Karpas-422 (cell line): ENCODE results near the gene CILP. TPM values are rescaled to one million over a fixed set of nuclear protein-coding genes. Genes with fewer than 3 reads are reported as not detected.

Experiments
- DNase-seq: peaks from one replicate; pipeline ENCODE4 v3.0.0-alpha.2; 2015
- H2AFZ ChIP-seq: fragments of 200-600 bp; sonication (generic); 2 replicates; pipeline ENCODE4 v1.6.1; 2014; ENCODE audit warnings: antibody characterized with exemption, low read length, mixed read lengths
- H3K27ac ChIP-seq: fragments of 200-600 bp; sonication (generic); 2 replicates; pipeline ENCODE4 v1.5.1; 2014; ENCODE audit warnings: mild to moderate bottlenecking, low read length, moderate library complexity
- H3K27me3 ChIP-seq: fragments of 200-600 bp; sonication (generic); 2 replicates; pipeline ENCODE4 v1.6.1; 2014; ENCODE audit warnings: low read length, mixed read lengths
- H3K36me3 ChIP-seq: fragments of 200-600 bp; sonication (generic); 2 replicates; pipeline ENCODE4 v1.6.1; 2014; ENCODE audit warnings: low read length, mixed read lengths; ENCODE audit not compliant: insufficient read depth
- H3K4me1 ChIP-seq: fragments of 200-600 bp; sonication (generic); 2 replicates; pipeline ENCODE4 v1.6.1; 2014; ENCODE audit warnings: mild to moderate bottlenecking, low read length, mixed read lengths
- H3K4me2 ChIP-seq: fragments of 200-600 bp; sonication (generic); 2 replicates; pipeline ENCODE4 v1.6.1; 2014; ENCODE audit warnings: low read length, low read depth, mild to moderate bottlenecking; ENCODE audit not compliant: poor library complexity, severe bottlenecking
- H3K4me3 ChIP-seq: fragments of 200-600 bp; sonication (generic); 2 replicates; pipeline ENCODE4 v1.5.1; 2014; ENCODE audit warnings: mild to moderate bottlenecking, antibody characterized with exemption, low read length, mixed read lengths
- H3K79me2 ChIP-seq: fragments of 200-600 bp; sonication (generic); 2 replicates; pipeline ENCODE4 v1.6.1; 2014; ENCODE audit warnings: mild to moderate bottlenecking, low read length, mixed read lengths
- H3K9ac ChIP-seq: fragments of 200-600 bp; sonication (generic); 2 replicates; pipeline ENCODE4 v1.6.0; 2014; ENCODE audit warnings: low read length
- H3K9me2 ChIP-seq: fragments of 200-600 bp; sonication (generic), shearing (Covaris generic); replicated peaks from 2 replicates; pipeline ENCODE4 v1.6.0; 2014; ENCODE audit warnings: mild to moderate bottlenecking, low read length, moderate library complexity; ENCODE audit not compliant: insufficient read depth
- H3K9me3 ChIP-seq: fragments of 300-700, 200-600 bp; sonication (generic); 2 replicates; pipeline ENCODE4 v1.6.1; 2014; ENCODE audit warnings: low read length, mixed read lengths
- H4K20me1 ChIP-seq: fragments of 200-600 bp; sonication (generic); 2 replicates; pipeline ENCODE4 v1.6.1; 2014; ENCODE audit warnings: mild to moderate bottlenecking, antibody characterized with exemption, low read length, low read depth; ENCODE audit not compliant: insufficient read depth
- total RNA-seq: library from RNA; depleted of rRNA; stranded (reverse); fragments of >200 nt; shearing (Covaris generic); gene quantifications from 2 replicates; pipeline ENCODE4 v1.2.3, GENCODE V29; 2014; ENCODE audit warnings: low replicate concordance

Gene CILP
- total RNA-seq, 1 experiment from 2014 or later, result not detected

- H3K9me3 ChIP-seq, result no peaks in the 10 kb centered on the region
- no peak for DNase-seq
- H3K27me3 ChIP-seq, result no peaks in the 10 kb centered on the region
- H3K9me2 ChIP-seq, result no peaks in the 10 kb centered on the region
- H3K79me2 ChIP-seq, result no peaks in the 10 kb centered on the region
- no peak overlapping the region for H2AFZ ChIP-seq
- H4K20me1 ChIP-seq, result no peaks in the 10 kb centered on the region
- H3K36me3 ChIP-seq, result no peaks in the 10 kb centered on the region
- no peak overlapping the region for H3K4me3 ChIP-seq
- H3K27ac ChIP-seq, result no peak overlapping the region
- H3K4me1 ChIP-seq, result peaks cover 10% of the 10 kb centered on the region
- H3K9ac ChIP-seq, result no peak overlapping the region
- no peak overlapping the region for H3K4me2 ChIP-seq
Observed at GRCh38 chr15:65207280-65207840, 3.9 kb downstream of the CILP start.

GRCh38 chr15:65206750-65207149 is 4.5 kb downstream of the CILP start:
- H3K4me1 ChIP-seq, result peaks cover 4% of the 10 kb centered on the region
- no peak overlapping the region for H3K4me2 ChIP-seq
- H3K9me2 ChIP-seq, result no peaks in the 10 kb centered on the region
- no peak for DNase-seq
- no peak overlapping the region for H3K4me3 ChIP-seq
- H3K79me2 ChIP-seq, result no peaks in the 10 kb centered on the region
- no peaks in the 10 kb centered on the region for H3K27me3 ChIP-seq
- H2AFZ ChIP-seq, result no peak overlapping the region
- H3K27ac ChIP-seq, result no peak overlapping the region
- no peaks in the 10 kb centered on the region for H4K20me1 ChIP-seq
- H3K36me3 ChIP-seq, result no peaks in the 10 kb centered on the region
- no peak overlapping the region for H3K9ac ChIP-seq
- no peaks in the 10 kb centered on the region for H3K9me3 ChIP-seq

DNA sequence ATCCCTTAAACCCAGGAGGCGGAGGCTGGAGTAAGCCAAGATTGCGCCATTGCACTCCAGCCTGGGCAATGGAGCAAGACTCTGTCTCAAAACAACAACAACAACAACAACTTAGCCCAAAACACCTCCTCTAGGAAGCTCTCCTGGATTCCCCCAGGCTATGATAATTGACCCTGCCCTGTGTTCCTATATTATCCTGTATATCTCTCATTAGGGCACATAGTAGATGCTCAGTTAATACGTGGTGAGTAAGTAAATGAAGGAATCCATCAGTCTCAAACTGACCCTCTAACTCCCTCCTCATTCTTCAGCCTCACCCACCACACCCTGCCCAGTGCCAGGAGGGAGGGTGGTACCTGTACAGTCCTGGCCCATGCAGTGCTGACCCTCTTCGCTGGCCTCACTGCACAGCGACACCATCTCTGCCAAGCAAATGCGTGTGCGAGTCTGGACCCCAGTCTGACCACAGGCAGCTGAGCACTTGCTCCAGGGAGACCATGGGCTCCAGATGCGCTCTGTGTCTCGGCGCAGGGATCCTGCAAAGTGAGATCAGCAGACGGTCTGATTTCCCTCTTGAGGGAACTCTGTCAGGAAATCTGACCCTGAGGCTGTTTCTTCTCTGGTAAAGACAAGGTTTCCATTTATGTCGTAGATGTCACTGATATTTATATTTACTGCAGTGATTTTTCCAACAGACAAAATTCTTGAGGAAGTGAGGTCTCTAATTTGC is 6.2 kb downstream of the CILP start:
- no peak for DNase-seq
- Histone ChIP-seq H3K4me3 (no peak overlapping the region), H3K79me2 (no peaks in the 10 kb centered on the region), H3K4me2 (no peak overlapping the region), H3K36me3 (no peaks in the 10 kb centered on the region), H4K20me1 (no peaks in the 10 kb centered on the region), H3K27me3 (no peaks in the 10 kb centered on the region), H3K9me3 (no peaks in the 10 kb centered on the region), H3K9me2 (no peaks in the 10 kb centered on the region), H3K9ac (no peak overlapping the region), H2AFZ (no peak overlapping the region), H3K27ac (no peak overlapping the region), H3K4me1 (no peaks in the 10 kb centered on the region)

GRCh38 chr15:65204236-65204930 is 6.9 kb downstream of the CILP start:
- Histone ChIP-seq H4K20me1 (no peaks in the 10 kb centered on the region), H3K36me3 (no peaks in the 10 kb centered on the region), H3K4me1 (no peaks in the 10 kb centered on the region), H2AFZ (no peak overlapping the region), H3K27me3 (no peaks in the 10 kb centered on the region), H3K9me2 (no peaks in the 10 kb centered on the region), H3K79me2 (no peaks in the 10 kb centered on the region), H3K27ac (no peak overlapping the region), H3K9ac (no peak overlapping the region), H3K9me3 (no peaks in the 10 kb centered on the region), H3K4me2 (no peak overlapping the region), H3K4me3 (no peak overlapping the region)
- DNase-seq, result no peak

DNA sequence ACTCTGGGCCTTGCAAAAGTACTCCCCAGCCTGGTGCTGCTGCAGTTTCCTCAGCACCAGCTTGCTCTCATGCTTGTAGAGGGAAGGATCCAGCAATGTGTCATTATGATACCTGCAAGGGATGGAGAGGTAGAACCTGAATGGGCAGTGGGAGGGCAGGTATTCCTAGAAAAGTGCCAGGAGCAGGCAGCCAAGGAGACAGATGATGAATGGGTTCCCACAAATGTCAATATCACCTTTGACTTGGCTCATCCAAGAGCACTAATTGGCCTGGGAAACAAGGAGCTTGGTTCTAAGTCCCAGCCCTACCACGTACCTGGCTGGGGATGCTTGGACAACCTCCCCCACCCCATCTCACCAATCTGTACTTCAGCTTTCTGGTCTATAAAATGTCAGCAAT is 9.4 kb downstream of the CILP start:
- Histone ChIP-seq H3K36me3 (no peaks in the 10 kb centered on the region), H3K4me3 (no peak overlapping the region), H3K27ac (no peak overlapping the region), H4K20me1 (no peaks in the 10 kb centered on the region), H3K9ac (no peak overlapping the region), H3K79me2 (no peaks in the 10 kb centered on the region), H2AFZ (no peak overlapping the region), H3K9me3 (no peaks in the 10 kb centered on the region), H3K4me2 (no peak overlapping the region), H3K9me2 (no peaks in the 10 kb centered on the region), H3K27me3 (no peaks in the 10 kb centered on the region), H3K4me1 (peaks cover 1% of the 10 kb centered on the region)
- DNase-seq, result no peak

- no peaks in the 10 kb centered on the region for H3K9me3 ChIP-seq
- H3K27ac ChIP-seq, result no peak overlapping the region
- no peaks in the 10 kb centered on the region for H4K20me1 ChIP-seq
- H3K9ac ChIP-seq, result no peak overlapping the region
- H2AFZ ChIP-seq, result no peak overlapping the region
- H3K4me1 ChIP-seq, result peaks cover 17% of the 10 kb centered on the region
- H3K9me2 ChIP-seq, result no peaks in the 10 kb centered on the region
- no peaks in the 10 kb centered on the region for H3K79me2 ChIP-seq
- DNase-seq, result no peak
- no peaks in the 10 kb centered on the region for H3K27me3 ChIP-seq
- H3K4me3 ChIP-seq, result no peak overlapping the region
- H3K4me2 ChIP-seq, result no peak overlapping the region
- no peaks in the 10 kb centered on the region for H3K36me3 ChIP-seq
Observed at GRCh38 chr15:65198571-65198970, 12.7 kb downstream of the CILP start.

DNA sequence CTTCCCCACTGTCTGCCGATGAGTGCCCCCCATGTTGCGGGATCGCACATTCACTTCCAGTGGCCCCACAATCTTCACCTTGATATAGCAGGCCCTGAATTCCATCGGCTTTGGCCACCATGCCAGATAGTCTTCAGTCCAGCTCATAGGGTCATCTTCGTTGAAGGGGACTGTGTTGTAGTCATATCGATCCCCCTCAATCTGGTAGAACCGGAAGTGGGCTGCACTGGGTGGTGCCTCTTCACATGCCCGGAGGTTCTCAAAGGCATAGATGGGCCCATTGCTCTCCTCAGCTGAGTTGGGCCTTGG is 14.0 kb downstream of the CILP start:
- Histone ChIP-seq H3K9me2 (no peaks in the 10 kb centered on the region), H3K9me3 (no peaks in the 10 kb centered on the region), H3K27me3 (no peaks in the 10 kb centered on the region), H3K36me3 (no peaks in the 10 kb centered on the region), H3K4me3 (no peak overlapping the region), H3K4me1 (peaks cover 17% of the 10 kb centered on the region), H4K20me1 (no peaks in the 10 kb centered on the region), H3K79me2 (no peaks in the 10 kb centered on the region), H2AFZ (no peak overlapping the region), H3K27ac (no peak overlapping the region), H3K4me2 (no peak overlapping the region), H3K9ac (no peak overlapping the region)
- no peak for DNase-seq

DNA sequence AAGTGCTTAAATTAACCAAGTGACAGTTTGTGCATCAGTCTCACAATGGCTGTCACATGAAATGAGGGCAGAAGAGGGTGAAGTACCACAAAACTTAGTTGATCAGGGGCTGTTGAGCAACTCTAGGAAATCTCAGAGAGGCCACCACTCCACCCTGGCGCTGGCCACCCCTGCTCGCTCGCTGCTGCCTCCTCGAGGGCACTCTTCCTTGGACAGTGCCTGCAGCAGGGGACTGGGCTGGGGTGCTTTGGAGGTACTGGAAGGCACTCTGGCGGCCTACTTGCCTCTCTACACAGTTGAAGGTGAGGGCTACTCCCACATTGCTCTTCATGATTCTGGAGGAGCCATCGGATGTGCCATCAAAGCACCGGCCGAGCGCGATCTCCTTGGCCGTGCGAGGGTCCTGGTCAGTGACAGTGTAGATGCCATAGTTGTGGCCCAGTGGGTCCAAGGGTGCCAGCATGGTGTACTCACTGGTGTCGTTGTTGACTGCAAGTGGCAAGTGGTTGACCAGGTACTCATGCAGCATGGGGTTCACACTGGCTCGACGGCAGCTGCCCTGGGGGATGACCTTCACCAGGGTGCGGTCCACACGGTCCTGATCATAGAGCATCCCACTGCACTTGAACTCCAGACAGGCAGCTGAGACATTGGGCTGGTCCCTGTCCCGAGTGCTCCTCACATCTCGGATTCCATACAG is 14.5 kb downstream of the CILP start:
- H3K36me3 ChIP-seq, result no peaks in the 10 kb centered on the region
- H3K4me2 ChIP-seq, result peak overlapping the region; percentile 43
- H3K4me1 ChIP-seq, result peaks cover 17% of the 10 kb centered on the region
- DNase-seq, result no peak
- no peak overlapping the region; the same call in 1 of the 2 replicates for H3K4me3 ChIP-seq
- H4K20me1 ChIP-seq, result no peaks in the 10 kb centered on the region
- H2AFZ ChIP-seq, result no peak overlapping the region; the same call in 1 of the 2 replicates
- no peaks in the 10 kb centered on the region for H3K79me2 ChIP-seq
- no peaks in the 10 kb centered on the region for H3K27me3 ChIP-seq
- peak overlapping the region; percentile 8; the same call in 1 of the 2 replicates for H3K27ac ChIP-seq
- H3K9me3 ChIP-seq, result no peaks in the 10 kb centered on the region
- no peak overlapping the region for H3K9ac ChIP-seq
- no peaks in the 10 kb centered on the region for H3K9me2 ChIP-seq
